Measurements from ENCODE around the gene INTS15.

GRCh38 chr7:6637544-6638229 is 47.9 kb downstream of the INTS15 start:
- no peak for TF ChIP-seq POLR2A (IDR thresholded peaks at IDR 0.05)
- TF ChIP-seq, protein P1, sequence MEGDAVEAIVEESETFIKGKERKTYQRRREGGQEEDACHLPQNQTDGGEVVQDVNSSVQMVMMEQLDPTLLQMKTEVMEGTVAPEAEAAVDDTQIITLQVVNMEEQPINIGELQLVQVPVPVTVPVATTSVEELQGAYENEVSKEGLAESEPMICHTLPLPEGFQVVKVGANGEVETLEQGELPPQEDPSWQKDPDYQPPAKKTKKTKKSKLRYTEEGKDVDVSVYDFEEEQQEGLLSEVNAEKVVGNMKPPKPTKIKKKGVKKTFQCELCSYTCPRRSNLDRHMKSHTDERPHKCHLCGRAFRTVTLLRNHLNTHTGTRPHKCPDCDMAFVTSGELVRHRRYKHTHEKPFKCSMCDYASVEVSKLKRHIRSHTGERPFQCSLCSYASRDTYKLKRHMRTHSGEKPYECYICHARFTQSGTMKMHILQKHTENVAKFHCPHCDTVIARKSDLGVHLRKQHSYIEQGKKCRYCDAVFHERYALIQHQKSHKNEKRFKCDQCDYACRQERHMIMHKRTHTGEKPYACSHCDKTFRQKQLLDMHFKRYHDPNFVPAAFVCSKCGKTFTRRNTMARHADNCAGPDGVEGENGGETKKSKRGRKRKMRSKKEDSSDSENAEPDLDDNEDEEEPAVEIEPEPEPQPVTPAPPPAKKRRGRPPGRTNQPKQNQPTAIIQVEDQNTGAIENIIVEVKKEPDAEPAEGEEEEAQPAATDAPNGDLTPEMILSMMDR (IDR thresholded peaks at IDR 0.05), result no peak
